Omental fat pad (tissue), 4 donors: ENCODE data around the gene FMN1. TPM values are rescaled to one million over a fixed set of nuclear protein-coding genes. Genes with fewer than 3 reads are reported as not detected.

Source experiments
- ATAC-seq: fragments of 150-250 bp; one replicate; pipeline ENCODE4 v1.9.1; 2016; ENCODE audit warnings: mild to moderate bottlenecking, moderate library complexity; ENCODE audit not compliant: low FRiP score
- DNase-seq: peaks from one replicate; pipeline ENCODE4 v3.0.0-alpha.2; 2019; ENCODE audit warnings: low spot score
- total RNA-seq, 4 donors: library from RNA; depleted of rRNA; stranded (reverse); fragments of >200 nt; gene quantifications; one replicate each; pipeline ENCODE4 v1.1.0, GENCODE V29; 2016
- TF ChIP-seq, protein P1 (sequence below), 3 donors: fragments of 450-650 bp; IDR thresholded peaks; one replicate each; pipeline ENCODE4 v1.5.1; 2016 to 2017; ENCODE audit warnings: antibody characterized with exemption in 3 of 3, mild to moderate bottlenecking in 3 of 3, moderate library complexity in 2 of 3

FMN1 gene
- total RNA-seq, 4 donors from 2014 or later, result 19.9 to 35.5 (median 28.5) TPM

- TF ChIP-seq, protein P1, sequence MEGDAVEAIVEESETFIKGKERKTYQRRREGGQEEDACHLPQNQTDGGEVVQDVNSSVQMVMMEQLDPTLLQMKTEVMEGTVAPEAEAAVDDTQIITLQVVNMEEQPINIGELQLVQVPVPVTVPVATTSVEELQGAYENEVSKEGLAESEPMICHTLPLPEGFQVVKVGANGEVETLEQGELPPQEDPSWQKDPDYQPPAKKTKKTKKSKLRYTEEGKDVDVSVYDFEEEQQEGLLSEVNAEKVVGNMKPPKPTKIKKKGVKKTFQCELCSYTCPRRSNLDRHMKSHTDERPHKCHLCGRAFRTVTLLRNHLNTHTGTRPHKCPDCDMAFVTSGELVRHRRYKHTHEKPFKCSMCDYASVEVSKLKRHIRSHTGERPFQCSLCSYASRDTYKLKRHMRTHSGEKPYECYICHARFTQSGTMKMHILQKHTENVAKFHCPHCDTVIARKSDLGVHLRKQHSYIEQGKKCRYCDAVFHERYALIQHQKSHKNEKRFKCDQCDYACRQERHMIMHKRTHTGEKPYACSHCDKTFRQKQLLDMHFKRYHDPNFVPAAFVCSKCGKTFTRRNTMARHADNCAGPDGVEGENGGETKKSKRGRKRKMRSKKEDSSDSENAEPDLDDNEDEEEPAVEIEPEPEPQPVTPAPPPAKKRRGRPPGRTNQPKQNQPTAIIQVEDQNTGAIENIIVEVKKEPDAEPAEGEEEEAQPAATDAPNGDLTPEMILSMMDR (IDR thresholded peaks at IDR 0.05), result no peak
- ATAC-seq, result no peak
- no peak for DNase-seq
Observed at GRCh38 chr15:33200903-33201302, 6.4 kb upstream of the FMN1 start.

- ATAC-seq (no peak), DNase-seq (no peak)
- TF ChIP-seq, protein P1 (IDR thresholded peaks at IDR 0.05), result no peak
Observed at GRCh38 chr15:33200444-33200843, 5.9 kb upstream of the FMN1 start.

GRCh38 chr15:33198541-33198940 lies 4.0 kb upstream of the FMN1 start:
- TF ChIP-seq, protein P1 (IDR thresholded peaks at IDR 0.05), result no peak
- no peak for DNase-seq

GRCh38 chr15:33197636-33198035 lies 3.1 kb upstream of the FMN1 start:
- TF ChIP-seq, protein P1 (IDR thresholded peaks at IDR 0.05), result no peak
- no peak for ATAC-seq
- DNase-seq, result no peak

More at GRCh38 chr15:33198541-33198940, 4.0 kb upstream of the FMN1 start:
- no peak for ATAC-seq

DNA sequence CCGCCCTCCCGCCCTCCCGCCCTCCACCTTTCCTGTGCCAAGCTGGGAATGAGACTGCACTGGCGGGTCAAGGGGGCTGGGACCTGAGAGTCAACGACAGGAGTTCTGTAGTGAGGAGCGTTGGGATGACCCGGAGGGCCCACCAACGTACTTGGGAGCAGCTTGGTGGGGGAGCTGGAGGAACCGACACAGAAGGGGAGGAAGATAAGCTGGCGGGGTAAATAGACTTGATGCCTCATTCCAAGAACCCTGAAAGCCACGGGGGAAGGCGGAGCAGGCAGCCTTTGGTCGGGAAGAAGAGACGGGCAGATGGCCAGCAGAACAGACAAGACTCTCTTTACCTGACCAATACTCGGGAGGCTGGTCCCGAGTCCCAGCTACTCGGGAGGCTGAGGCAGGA lies 277 bp downstream of the FMN1 start:
- TF ChIP-seq, protein P1 (IDR thresholded peaks at IDR 0.05), result no peak
- no peak for DNase-seq
- ATAC-seq, result no peak

DNA sequence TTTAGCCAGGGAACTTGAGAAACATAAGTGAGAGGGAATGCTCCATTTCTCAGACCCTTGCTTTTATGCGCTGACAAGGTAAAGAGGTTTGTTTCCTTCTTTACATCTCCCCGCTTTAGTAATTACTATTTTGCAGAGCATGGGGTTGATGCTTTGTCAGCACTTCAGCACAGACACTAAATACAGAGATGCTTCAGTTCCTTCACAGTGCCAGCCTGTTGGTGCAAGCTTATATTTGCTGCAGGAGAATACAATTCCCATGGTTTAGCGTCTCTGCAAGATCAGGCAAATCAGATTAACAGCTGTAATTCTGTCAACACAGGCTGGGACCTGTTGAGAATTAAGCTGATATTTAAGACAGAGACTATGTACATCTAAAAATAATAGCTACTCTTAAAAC lies 2.9 kb downstream of the FMN1 start:
- ATAC-seq (no peak), DNase-seq (no peak)
- TF ChIP-seq, protein P1 (IDR thresholded peaks at IDR 0.05), result no peak

- ATAC-seq (no peak), DNase-seq (no peak)
- TF ChIP-seq, protein P1 (IDR thresholded peaks at IDR 0.05), result no peak
Observed at GRCh38 chr15:33190539-33190938, 4.0 kb downstream of the FMN1 start.
